COLO829 (cell line): ENCODE data around the gene LIN52.

Experiments used
- DNase-seq: peaks from one replicate; pipeline ENCODE4 v3.0.0; 2012; ENCODE audit warnings: low spot score

Gene LIN52

DNA sequence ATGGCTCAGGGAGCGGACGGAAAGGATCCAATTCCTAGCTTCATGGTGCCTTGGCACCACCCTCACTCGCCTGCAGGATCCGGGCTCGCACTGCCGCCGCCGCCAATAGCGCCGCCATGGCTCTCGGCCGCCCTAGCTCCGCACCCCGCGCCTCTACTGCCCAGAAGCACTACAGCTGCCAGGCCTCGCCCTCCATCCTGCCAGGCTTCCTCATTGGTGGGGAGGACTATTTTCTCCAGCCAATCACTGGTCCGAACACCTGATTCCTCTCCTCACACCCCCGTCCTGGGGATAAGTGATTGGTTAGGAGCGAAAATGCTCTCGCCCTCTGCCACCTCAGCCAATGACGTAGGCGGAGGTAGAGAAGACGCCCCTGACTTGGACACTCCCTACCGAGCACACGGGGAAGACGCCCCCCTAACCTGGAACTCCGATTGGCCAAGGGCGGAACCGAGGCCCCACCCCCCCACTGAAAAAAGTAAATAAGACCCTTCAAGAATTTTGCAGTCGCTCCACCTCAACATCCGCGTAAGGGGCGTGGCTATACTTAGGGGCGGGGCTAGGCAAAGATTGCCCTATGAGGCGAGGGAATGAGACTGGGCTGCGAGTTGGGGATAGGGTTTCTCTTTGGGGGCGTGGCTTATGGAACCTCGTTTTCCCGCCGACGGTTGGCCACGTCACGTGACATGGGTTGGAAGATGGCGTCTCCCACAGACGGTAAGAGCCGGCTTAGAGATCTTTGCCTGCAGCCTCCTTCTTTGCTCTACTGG, at the start of gene LIN52, which contains the start of gene ALDH6A1:
Gene LIN52, plus strand, starts transcription at position 680 of the 770 bp plus-strand sequence. Its CDS starts 19 bp downstream, at position 699.
Gene ALDH6A1, minus strand, starts transcription at position 177 of the 770 bp plus-strand sequence. Its CDS starts 59 bp downstream, at position 118.
- peak; percentile 100 for DNase-seq

- no peak for DNase-seq
These were observed 49.2 kb upstream of the LIN52 start for GRCh38 chr14:74035556-74035955.

DNA sequence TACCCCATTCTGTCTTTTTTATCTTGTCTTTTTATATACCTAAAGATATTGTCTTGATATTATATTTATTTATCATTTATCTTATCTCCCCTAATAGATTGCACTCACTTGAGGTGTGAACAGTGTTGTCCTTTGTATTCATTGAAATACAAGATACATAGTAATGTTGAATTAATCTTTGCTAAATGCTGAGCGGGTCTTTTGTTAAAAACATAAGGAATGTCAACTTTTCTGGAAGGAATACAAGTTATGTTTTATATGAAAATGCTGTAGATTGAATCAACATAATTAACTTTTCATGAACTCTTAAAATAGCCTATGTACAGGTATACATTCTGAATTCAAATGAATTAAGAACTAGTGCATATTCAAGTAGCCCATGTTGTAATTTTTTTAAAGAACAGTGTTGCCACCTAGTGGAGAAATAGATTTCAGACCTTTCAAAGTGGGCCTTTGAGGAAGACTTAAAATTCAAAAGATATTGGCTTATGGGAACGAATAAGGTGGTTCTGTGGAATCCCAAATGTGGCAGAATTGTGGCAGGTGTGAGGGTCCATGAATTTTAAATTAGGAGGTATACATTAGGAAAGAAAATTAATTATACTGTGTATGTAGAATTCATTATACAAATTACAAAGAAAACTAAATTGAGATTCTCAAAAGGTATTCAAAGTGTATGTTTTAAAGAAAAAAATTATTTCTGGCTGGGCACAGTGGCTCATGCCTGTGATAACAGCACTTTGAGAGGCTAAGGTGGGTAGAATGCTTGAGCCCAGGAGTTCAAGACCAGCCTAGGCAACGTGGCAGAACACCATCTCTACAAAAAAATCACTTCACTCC, 46.5 kb upstream of the LIN52 start:
- peak; percentile 63 for DNase-seq

- DNase-seq: no peak
These were observed 42.5 kb upstream of the LIN52 start for GRCh38 chr14:74042296-74042695.

DNA sequence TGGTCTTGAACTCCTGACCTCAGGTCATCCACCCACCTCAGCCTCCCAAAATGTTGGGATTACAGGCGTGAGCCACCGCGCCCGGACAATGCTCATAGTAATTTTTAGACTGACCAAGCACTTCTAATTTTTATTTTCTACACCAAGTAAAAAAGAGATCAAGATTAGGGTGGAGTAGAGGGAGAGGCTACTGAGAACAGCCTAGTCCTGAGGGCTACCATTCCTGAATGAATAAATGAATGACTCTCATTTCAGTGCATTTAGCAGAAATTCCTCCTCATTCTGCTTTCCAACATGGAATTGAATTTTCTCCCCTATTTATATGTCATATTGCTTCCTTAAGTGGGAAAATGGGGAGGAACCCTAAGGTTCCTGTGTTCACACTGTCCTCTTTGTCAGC, 39.2 kb upstream of the LIN52 start:
- DNase-seq: peak; percentile 9

DNA sequence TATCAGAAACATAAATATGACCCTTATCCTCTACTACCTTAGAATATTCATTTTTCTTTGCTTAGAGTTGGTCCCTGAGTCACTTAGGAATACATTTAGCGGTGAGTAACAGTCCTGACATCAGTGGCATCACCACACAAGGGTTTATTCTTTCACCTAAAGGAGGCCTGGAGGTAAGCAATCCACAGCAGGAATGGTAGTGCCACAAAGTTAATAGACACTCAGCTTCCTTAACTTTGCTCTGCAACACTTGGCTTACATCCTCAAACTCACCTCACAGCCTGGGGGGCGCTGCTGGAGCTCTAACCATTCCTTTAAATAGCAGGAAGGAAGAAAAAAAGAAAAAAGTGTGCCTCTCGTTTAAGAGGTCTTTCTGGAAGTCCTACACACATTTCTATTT, 36.5 kb upstream of the LIN52 start:
- no peak for DNase-seq

DNA sequence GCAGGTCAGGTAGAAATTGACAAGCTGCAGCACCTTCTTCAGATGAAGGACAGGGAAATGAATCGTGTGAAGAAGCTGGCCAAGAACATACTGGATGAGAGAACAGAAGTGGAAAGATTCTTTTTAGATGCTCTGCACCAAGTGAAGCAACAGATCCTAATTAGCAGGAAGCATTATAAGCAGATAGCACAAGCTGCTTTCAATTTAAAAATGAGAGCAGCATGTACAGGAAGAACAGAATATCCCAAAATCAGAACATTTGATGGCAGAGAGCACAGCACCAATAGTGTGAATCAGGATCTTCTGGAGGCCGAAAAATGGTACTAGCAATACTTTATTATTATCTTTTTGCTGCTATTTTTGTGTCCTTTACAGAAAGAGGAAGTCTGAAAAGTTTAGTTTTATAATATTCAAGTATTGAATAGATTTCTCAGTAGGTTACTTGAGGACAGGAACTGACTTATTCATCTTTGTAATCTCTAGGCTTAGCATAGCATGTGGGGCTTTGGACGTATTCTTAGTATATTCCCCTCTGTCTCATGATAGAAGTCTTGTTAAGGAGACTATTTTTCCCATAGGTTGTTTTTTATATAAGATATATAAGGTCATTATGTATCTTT, 34.8 kb upstream of the LIN52 start:
- no peak for DNase-seq

DNA sequence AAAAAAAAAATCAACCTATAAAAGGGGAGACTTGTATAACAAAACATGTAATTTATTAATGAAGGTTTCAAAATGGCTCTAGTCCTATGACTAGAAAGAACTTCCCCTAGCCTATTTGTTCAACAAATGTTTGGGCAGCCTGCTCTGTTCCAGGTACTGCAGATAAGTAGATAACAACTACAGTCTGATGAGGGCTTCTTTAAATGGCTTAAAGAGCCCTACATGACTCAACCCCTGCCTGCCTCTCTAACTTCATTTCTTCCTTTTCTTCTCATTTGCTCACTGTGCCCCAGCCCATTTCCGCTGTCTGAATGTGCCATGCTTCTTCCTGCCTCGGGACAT, 22.0 kb upstream of the LIN52 start:
- DNase-seq: no peak

DNA sequence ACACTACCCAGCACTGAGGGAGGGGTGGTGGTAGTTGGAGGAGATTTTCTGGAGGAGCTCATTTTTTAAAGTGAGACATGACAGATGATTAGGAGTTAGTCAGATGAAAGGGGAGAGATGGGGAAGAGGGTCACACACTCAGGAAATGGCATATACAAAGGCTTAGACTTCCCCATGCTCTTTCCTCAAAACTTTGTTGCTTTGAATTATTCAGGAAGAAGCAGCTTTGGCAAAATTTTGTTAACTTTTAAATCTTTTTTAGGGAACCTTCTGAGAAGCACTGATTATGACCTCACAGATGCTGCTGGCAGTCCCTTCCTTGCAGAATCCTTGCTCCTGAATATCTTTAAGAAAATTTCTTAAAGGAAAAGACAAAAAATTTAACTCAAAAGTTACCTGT, 20.3 kb upstream of the LIN52 start:
- no peak for DNase-seq

GRCh38 chr14:74064883-74065282, 19.9 kb upstream of the LIN52 start:
- no peak for DNase-seq

GRCh38 chr14:74065746-74066575, 18.8 kb upstream of the LIN52 start:
- no peak for DNase-seq

DNA sequence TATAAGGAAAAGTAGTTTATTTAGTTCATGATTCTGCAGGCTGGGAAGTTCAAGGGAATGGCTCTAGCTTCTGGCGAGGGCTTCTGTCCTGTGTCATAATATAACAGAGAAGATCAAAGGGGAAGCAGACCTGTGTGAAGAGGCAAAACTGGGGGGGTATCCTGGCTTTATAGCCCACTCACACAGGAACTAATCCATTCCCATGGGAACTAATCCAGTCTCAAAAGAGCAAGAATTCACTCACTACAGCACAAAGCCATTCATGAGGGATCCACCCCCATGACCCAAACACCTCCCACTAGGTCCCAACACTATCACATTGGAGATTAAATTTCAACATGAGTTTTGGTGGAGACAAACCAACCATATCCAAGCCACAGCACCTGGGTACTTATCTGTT, 7.4 kb upstream of the LIN52 start:
- no peak for DNase-seq

DNA sequence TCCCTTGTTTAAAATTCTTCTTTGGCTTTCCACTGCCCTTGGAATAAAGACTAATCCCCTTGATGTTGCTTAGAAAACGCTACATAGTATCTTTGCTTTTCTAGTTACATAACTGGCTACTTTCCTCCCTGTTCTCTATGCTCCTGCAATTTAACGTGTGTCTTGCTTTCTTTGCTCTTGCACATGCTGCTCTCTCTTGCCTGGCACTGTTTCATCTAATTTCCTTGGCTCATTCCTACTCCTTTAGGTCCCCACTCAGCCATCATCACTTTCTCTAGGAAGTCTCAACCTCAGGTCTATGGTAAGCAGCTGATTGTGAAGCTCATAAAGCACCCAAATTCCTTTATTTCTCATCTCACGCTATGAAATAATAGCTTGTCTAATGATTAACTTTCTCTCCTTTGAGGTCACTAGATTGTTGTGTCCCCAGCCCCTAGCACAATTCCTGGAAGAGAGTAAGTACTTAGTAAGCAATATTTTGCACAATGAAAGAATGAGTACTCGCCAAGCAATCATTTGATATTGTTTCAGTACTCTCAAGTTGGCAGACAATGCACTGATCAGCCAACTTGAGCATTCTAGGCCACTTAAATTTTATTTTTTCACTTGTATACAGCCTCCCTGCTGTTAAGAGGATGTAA, 3.8 kb upstream of the LIN52 start:
- DNase-seq: no peak

- DNase-seq: no peak
These were observed 3.3 kb upstream of the LIN52 start for GRCh38 chr14:74081491-74081890.

- DNase-seq: no peak
These were observed 1.6 kb upstream of the LIN52 start for GRCh38 chr14:74083161-74083560.

DNA sequence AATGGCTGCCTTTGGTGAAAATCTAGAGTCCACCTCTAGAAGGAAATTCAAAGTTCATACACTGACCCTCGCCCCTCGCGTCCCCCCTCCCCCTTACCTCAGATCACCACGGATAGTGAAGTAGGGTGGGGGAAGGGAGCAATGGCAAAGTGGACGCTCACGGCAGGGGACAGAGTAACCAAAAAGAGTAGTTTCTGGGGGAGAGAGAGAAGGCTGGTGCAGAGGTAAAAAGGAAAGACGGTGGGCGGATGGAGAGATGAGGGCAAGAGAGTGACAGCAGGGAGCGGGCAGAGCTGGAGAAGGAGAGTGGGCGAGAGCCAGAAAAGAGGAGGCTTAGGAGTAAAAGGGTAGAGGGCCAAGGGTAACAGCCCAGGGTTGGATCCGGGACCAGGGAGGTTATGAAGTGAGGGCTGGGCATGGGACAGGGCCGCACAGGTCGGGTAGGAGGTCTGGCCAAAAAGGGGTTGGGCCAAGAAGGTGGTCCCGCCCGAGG, 926 bp upstream of the LIN52 start:
- DNase-seq: peak; percentile 6

GRCh38 chr14:74085047-74085637, 386 bp downstream of the LIN52 start:
- DNase-seq: peak; percentile 13

- no peak for DNase-seq
These were observed 1.1 kb downstream of the LIN52 start for GRCh38 chr14:74085828-74086227.

DNA sequence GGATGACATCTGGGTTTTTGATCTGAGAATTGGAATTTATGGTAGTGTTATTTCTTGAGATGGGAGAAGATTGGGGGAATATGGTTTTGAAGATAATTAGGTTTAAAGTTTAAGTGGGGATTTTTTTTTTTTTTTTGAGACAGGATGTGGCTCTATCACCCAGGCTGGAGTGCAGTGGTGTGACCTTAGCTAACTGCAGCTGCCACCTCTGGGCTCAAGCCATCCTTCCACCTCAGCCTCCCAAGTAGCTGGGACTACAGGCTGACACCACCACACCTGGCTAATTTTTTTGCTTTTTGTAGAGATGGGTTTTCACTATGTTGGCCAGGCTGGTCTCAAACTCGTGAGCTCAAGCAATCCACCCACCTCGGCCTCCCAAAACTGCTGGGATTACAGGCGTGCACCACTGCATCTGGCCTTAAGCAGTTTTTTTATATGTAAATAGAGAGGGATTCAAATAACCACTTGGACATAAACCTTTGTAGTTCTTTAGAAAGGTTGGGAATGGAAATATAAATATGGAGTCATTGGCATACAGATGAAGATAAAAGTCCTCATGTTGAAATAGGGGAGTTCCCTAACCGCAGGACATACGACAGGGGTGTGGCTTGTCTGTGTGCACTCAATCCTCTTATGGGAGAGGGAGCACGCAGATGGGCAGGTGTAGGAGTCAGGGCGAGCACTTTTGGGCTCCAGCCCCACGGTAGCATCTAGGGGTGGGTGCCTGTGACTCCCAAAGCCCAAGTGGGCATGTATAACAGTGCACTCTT, 4.7 kb downstream of the LIN52 start:
- DNase-seq: no peak

DNA sequence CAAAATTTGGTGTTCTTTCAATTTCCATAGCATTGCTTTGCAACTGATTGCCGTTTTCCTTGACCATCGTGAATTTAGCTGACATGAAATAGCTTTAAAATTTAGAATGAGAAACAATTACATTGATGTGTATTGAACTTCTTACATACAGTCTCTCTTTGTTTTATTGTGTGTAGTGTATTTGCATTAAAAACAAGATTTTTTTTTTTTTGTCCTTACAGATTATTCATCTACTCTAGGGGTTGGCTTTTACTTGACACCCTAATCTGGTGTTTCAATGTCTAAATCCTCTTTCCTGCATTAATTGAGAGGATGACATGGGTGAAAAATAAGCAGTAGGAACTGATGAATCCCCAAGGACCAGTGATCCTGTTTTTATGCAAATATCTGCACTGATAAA, 20.6 kb downstream of the LIN52 start:
- DNase-seq: no peak
